Glutamatergic neuron (in vitro differentiated cells): ENCODE results near the gene MACROD2. TPM values are rescaled to one million over a fixed set of nuclear protein-coding genes. Genes with fewer than 3 reads are reported as not detected.

Experiments used
- DNase-seq: peaks from one replicate; pipeline ENCODE4 v3.0.0; 2022
- H3K27ac Mint-ChIP-seq: one replicate; pipeline ENCODE4 v1.8.0; 2020; ENCODE audit warnings: mild to moderate bottlenecking, mixed read lengths, inconsistent platforms; ENCODE audit not compliant: unreplicated experiment
- H3K27me3 Mint-ChIP-seq: one replicate; pipeline ENCODE4 v1.8.0; 2020; ENCODE audit warnings: mild to moderate bottlenecking, moderate library complexity, mixed read lengths, inconsistent platforms; ENCODE audit not compliant: unreplicated experiment
- H3K36me3 Mint-ChIP-seq: one replicate; pipeline ENCODE4 v1.8.0; 2020; ENCODE audit warnings: mild to moderate bottlenecking, mixed read lengths, inconsistent platforms; ENCODE audit not compliant: unreplicated experiment
- H3K4me1 Mint-ChIP-seq: one replicate; pipeline ENCODE4 v1.8.0; 2020; ENCODE audit warnings: mild to moderate bottlenecking, low read depth, mixed read lengths, inconsistent platforms; ENCODE audit not compliant: unreplicated experiment
- H3K4me3 Mint-ChIP-seq: one replicate; pipeline ENCODE4 v1.8.0; 2020; ENCODE audit warnings: mild to moderate bottlenecking, mixed read lengths, inconsistent platforms; ENCODE audit not compliant: unreplicated experiment
- H3K9me3 Mint-ChIP-seq: one replicate; pipeline ENCODE4 v1.8.0; 2020; ENCODE audit warnings: mild to moderate bottlenecking, moderate library complexity, mixed read lengths, inconsistent platforms; ENCODE audit not compliant: unreplicated experiment
- CTCF ChIP-seq: fragments of 200-600 bp; sonication (generic); IDR thresholded peaks from one replicate; pipeline ENCODE4 v1.5.0; 2021; ENCODE audit not compliant: partially characterized antibody, unreplicated experiment
- total RNA-seq: library from RNA; stranded (reverse); fragmentation: NEBNext Ultra II Directional; extraction: Animal tissue kit (Norgen Biotek cat#: 25700); gene quantifications from one replicate; pipeline ENCODE4 v1.2.1, GENCODE V29; 2021; ENCODE audit not compliant: unreplicated experiment

MACROD2 gene
- total RNA-seq, 1 donor from 2014 or later = 8.7 TPM

GRCh38 chr20:15618912-15619311, 1623.6 kb downstream of the MACROD2 start:
- Mint-ChIP-seq H3K27ac (no peak overlapping the region), H3K9me3 (no peaks in the 10 kb centered on the region), H3K4me3 (no peak overlapping the region), H3K36me3 (no peaks in the 10 kb centered on the region), H3K4me1 (peaks cover 7% of the 10 kb centered on the region), H3K27me3 (peaks cover 2% of the 10 kb centered on the region)
- DNase-seq = no peak
- TF ChIP-seq CTCF = no peak

- Mint-ChIP-seq H3K27ac (no peak overlapping the region), H3K36me3 (no peaks in the 10 kb centered on the region), H3K27me3 (peaks cover 2% of the 10 kb centered on the region), H3K4me1 (peaks cover 7% of the 10 kb centered on the region), H3K4me3 (no peak overlapping the region), H3K9me3 (no peaks in the 10 kb centered on the region)
- no peak for DNase-seq
- TF ChIP-seq CTCF = no peak
Observed at GRCh38 chr20:15619341-15619740, 1624.0 kb downstream of the MACROD2 start.

GRCh38 chr20:15619816-15620215, 1624.5 kb downstream of the MACROD2 start:
- Mint-ChIP-seq H3K4me1 (peaks cover 7% of the 10 kb centered on the region), H3K9me3 (no peaks in the 10 kb centered on the region), H3K36me3 (no peaks in the 10 kb centered on the region), H3K4me3 (no peak overlapping the region), H3K27me3 (peaks cover 2% of the 10 kb centered on the region), H3K27ac (no peak overlapping the region)
- no peak for TF ChIP-seq CTCF
- DNase-seq = no peak

GRCh38 chr20:15622368-15622767, 1627.1 kb downstream of the MACROD2 start:
- H3K36me3 Mint-ChIP-seq = no peaks in the 10 kb centered on the region
- no peak overlapping the region for H3K4me3 Mint-ChIP-seq
- no peaks in the 10 kb centered on the region for H3K27me3 Mint-ChIP-seq
- no peak for DNase-seq
- no peaks in the 10 kb centered on the region for H3K9me3 Mint-ChIP-seq
- H3K4me1 Mint-ChIP-seq = no peaks in the 10 kb centered on the region
- no peak for TF ChIP-seq CTCF
- no peak overlapping the region for H3K27ac Mint-ChIP-seq

GRCh38 chr20:15623215-15623614, 1627.9 kb downstream of the MACROD2 start:
- no peaks in the 10 kb centered on the region for H3K4me1 Mint-ChIP-seq
- no peaks in the 10 kb centered on the region for H3K27me3 Mint-ChIP-seq
- DNase-seq = no peak
- TF ChIP-seq CTCF = no peak
- H3K27ac Mint-ChIP-seq = no peak overlapping the region
- no peak overlapping the region for H3K4me3 Mint-ChIP-seq
- no peaks in the 10 kb centered on the region for H3K36me3 Mint-ChIP-seq
- H3K9me3 Mint-ChIP-seq = no peaks in the 10 kb centered on the region
